Calu3 (cell line): ENCODE measurements around the gene C11orf42. TPM values are rescaled to one million over a fixed set of nuclear protein-coding genes. Genes with fewer than 3 reads are reported as not detected.

Experiments used
- BruUV-seq: library from RNA; stranded (reverse); fragments of 400-500 nt; replicated peaks from 2 replicates; lab custom pipeline; 2021; lab: Mats Ljungman, UMichigan
- CTCF ChIA-PET: fragments of 300-600 bp; sonication (Branson Sonifier 250); formaldehyde crosslinking; loops from one replicate; lab custom pipeline; 2022; ENCODE audit warnings: antibody characterized with exemption; lab: Charles Lee
- DNase-seq: peaks from one replicate; pipeline ENCODE4 v3.0.0; 2022
- H3K27ac Mint-ChIP-seq: one replicate; pipeline ENCODE4 v1.8.0; 2022; ENCODE audit warnings: mixed read lengths; ENCODE audit not compliant: unreplicated experiment
- H3K27me3 Mint-ChIP-seq: one replicate; pipeline ENCODE4 v1.8.0; 2022; ENCODE audit warnings: mixed read lengths; ENCODE audit not compliant: unreplicated experiment
- H3K36me3 Mint-ChIP-seq: one replicate; pipeline ENCODE4 v1.8.0; 2022; ENCODE audit warnings: mild to moderate bottlenecking, moderate library complexity, mixed read lengths; ENCODE audit not compliant: insufficient read depth, unreplicated experiment
- H3K4me1 Mint-ChIP-seq: one replicate; pipeline ENCODE4 v1.8.0; 2022; ENCODE audit warnings: mild to moderate bottlenecking, low read depth, mixed read lengths; ENCODE audit not compliant: unreplicated experiment
- H3K4me3 Mint-ChIP-seq: one replicate; pipeline ENCODE4 v1.8.0; 2022; ENCODE audit warnings: mild to moderate bottlenecking, low read depth, moderate library complexity, mixed read lengths; ENCODE audit not compliant: unreplicated experiment
- H3K9me3 Mint-ChIP-seq: one replicate; pipeline ENCODE4 v1.8.0; 2022; ENCODE audit warnings: low read depth, mixed read lengths; ENCODE audit not compliant: unreplicated experiment
- CTCF ChIP-seq: fragments of 200-600 bp; IDR thresholded peaks from one replicate; pipeline ENCODE4 v1.8.0; 2022; ENCODE audit warnings: antibody characterized with exemption; ENCODE audit not compliant: unreplicated experiment
- intact Hi-C: fragments of 100-400 bp; cut with micrococcal nuclease; formaldehyde crosslinking; loops from one replicate; pipeline ENCODE4 v1.10.0; 2022; ENCODE audit not compliant: unreplicated experiment
- total RNA-seq: library from RNA; stranded (reverse); gene quantifications from 2 replicates; pipeline ENCODE4 v1.2.3, GENCODE V29; 2022

The C11orf42 gene
- total RNA-seq, 1 experiment from 2014 or later: not detected

GRCh38 chr11:6251120-6251733 lies 45.9 kb downstream of the C11orf42 start:
- H3K4me1 Mint-ChIP-seq: no peaks in the 10 kb centered on the region
- TF ChIP-seq CTCF: peak; percentile 76
- no peak overlapping the region for H3K27ac Mint-ChIP-seq
- CTCF ChIA-PET: interaction anchor here (0.6 to 3.4 kb wide), 10 partner anchors 9 to 112 kb away, joined by 3 to 33 read pairs (median 4); partner anchors contain the start of gene FHIP1B
- no peaks in the 10 kb centered on the region for H3K27me3 Mint-ChIP-seq
- BruUV-seq: no TSS peak
- no peaks in the 10 kb centered on the region for H3K9me3 Mint-ChIP-seq
- H3K4me3 Mint-ChIP-seq: no peak overlapping the region
- DNase-seq: peak; percentile 83
- intact Hi-C loops: loop anchor here (1.0 to 5.0 kb wide), 3 partner anchors 46 to 103 kb away; no protein-coding TSS in a partner anchor
- no peaks in the 10 kb centered on the region for H3K36me3 Mint-ChIP-seq

GRCh38 chr11:6251990-6252473 lies 46.7 kb downstream of the C11orf42 start:
- no peaks in the 10 kb centered on the region for H3K9me3 Mint-ChIP-seq
- no TSS peak for BruUV-seq
- intact Hi-C loops: loop anchor here (1.0 to 5.0 kb wide), 3 partner anchors 45 to 102 kb away; no protein-coding TSS in a partner anchor

GRCh38 chr11:6253197-6253596 lies 47.8 kb downstream of the C11orf42 start:
- CTCF ChIA-PET: interaction anchor here (1.2 to 3.4 kb wide), 3 partner anchors 7 to 110 kb away, joined by 3 to 21 read pairs (median 7); no protein-coding TSS in a partner anchor
- no peaks in the 10 kb centered on the region for H3K36me3 Mint-ChIP-seq
- BruUV-seq: no TSS peak
- no peaks in the 10 kb centered on the region for H3K27me3 Mint-ChIP-seq
- H3K9me3 Mint-ChIP-seq: no peaks in the 10 kb centered on the region
- DNase-seq: no peak
- intact Hi-C loops: loop anchor here (5.0 kb wide), 1 partner anchor 44 kb away; no protein-coding TSS in a partner anchor
- no peak overlapping the region for H3K4me3 Mint-ChIP-seq
- H3K4me1 Mint-ChIP-seq: no peaks in the 10 kb centered on the region
- TF ChIP-seq CTCF: no peak
- no peak overlapping the region for H3K27ac Mint-ChIP-seq

More at GRCh38 chr11:6251990-6252473, 46.7 kb downstream of the C11orf42 start:
- no peak for DNase-seq
- H3K27me3 Mint-ChIP-seq: no peaks in the 10 kb centered on the region
- no peak overlapping the region for H3K27ac Mint-ChIP-seq
- TF ChIP-seq CTCF: no peak
- H3K4me3 Mint-ChIP-seq: no peak overlapping the region
- no peaks in the 10 kb centered on the region for H3K36me3 Mint-ChIP-seq
- CTCF ChIA-PET: interaction anchor here (1.3 to 3.4 kb wide), 4 partner anchors 8 to 111 kb away, joined by 3 to 21 read pairs (median 11); partner anchors contain the start of gene FHIP1B
- H3K4me1 Mint-ChIP-seq: no peaks in the 10 kb centered on the region

- Mint-ChIP-seq H3K4me3 (no peak overlapping the region), H3K9me3 (no peaks in the 10 kb centered on the region), H3K27ac (no peak overlapping the region), H3K36me3 (no peaks in the 10 kb centered on the region), H3K4me1 (no peaks in the 10 kb centered on the region), H3K27me3 (no peaks in the 10 kb centered on the region)
- BruUV-seq: no TSS peak
- intact Hi-C loops: no loop called here
- no peak for TF ChIP-seq CTCF
- CTCF ChIA-PET: interaction anchor here (1.0 to 1.4 kb wide), 3 partner anchors 8 to 95 kb away, joined by 3 to 4 read pairs (median 3); no protein-coding TSS in a partner anchor
- no peak for DNase-seq
Observed at GRCh38 chr11:6258141-6258540, 52.8 kb downstream of the C11orf42 start.
